Activated CD8-positive, alpha-beta memory T cell treated with anti-CD3 and anti-CD28 coated beads, Interleukin-2, amount 50 U/mL, for 48 hours (primary cell): ENCODE data around the gene MXD4.

Source experiments
- DNase-seq: peaks from one replicate; pipeline ENCODE4 v3.0.0-alpha.2; 2020

MXD4 gene, protein sequence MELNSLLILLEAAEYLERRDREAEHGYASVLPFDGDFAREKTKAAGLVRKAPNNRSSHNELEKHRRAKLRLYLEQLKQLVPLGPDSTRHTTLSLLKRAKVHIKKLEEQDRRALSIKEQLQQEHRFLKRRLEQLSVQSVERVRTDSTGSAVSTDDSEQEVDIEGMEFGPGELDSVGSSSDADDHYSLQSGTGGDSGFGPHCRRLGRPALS

DNA sequence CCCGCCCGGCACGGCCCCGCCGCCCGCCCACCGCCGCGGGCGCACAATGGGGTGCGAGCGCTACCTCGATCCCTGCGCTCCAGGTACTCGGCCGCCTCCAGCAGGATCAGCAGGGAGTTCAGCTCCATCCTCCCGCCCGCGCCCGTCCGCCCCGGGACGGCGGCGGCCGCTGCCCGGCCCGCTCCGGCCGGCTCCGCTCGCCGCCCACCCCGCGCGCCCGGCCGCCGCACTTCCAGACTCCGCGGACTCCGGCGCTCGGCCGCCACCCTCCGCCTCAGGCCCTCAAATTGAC is at the start of gene MXD4:
Gene MXD4, minus strand, starts transcription at position 257 of the 292 bp plus-strand sequence. Its CDS starts 129 bp downstream, at position 128.
- no peak for DNase-seq

DNA sequence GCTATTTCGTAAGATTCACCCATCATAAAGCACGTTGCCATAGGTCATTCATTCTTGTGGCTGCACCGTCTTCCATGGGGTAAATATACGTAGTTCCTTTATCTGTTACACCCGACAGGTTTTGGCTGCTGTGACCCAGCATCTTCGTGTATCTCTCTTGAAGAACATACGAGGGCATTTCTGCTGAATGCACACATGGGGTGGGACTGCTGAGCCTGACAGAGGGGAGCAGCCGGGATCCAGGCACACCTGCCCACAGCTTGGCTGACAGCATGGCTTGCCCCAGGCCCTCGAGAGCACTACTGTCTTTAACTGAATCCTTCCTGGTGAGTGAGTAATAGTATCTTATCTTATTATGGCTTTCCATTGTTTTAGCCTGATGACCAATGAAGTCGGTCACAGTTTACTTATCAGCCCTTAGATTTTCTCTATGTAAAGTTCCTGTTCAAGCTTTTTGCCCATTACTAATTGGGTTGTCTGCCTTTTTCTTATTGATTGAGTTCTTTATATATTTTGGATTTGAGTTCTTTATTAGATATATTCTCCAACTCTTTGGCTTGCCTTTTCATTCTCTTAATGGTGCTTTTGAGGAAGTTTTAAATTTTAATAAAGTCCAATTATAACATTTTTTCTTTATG is 45.0 kb upstream of the MXD4 start:
- DNase-seq: no peak

DNA sequence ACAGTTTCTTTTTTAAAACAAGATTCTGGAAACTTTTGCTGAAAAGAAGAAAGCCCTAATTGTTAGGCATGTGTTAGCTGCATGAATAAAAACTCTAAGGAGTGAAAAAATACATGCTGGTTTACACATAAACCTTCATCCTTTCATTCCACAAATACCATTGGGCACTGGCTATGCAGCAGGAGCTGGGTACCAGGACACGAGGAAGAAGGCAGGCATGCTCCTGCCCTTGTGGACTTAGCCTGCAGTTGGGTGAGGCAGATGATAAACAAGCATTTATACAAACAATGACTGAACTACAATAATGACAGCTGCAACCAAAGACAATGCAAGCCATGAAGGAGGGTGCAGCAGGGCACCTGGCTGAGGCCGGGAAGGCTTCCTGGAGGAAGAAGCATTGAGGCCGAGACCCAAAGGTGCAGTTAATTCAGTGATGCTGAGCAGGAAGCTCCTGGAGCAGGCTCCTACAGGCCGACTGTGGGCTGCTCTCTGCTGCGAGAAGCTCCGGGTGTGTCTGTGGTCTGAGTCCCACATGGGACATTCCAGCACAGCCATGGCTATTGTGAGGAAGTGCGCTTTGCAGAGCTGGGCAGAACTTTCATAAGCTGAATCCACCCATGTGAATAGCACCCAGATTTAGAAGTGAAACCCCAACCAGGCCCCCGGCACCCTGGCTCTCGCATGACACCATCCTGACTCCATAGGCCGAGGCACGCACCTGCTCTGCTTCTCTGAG is 44.0 kb upstream of the MXD4 start:
- no peak for DNase-seq

DNA sequence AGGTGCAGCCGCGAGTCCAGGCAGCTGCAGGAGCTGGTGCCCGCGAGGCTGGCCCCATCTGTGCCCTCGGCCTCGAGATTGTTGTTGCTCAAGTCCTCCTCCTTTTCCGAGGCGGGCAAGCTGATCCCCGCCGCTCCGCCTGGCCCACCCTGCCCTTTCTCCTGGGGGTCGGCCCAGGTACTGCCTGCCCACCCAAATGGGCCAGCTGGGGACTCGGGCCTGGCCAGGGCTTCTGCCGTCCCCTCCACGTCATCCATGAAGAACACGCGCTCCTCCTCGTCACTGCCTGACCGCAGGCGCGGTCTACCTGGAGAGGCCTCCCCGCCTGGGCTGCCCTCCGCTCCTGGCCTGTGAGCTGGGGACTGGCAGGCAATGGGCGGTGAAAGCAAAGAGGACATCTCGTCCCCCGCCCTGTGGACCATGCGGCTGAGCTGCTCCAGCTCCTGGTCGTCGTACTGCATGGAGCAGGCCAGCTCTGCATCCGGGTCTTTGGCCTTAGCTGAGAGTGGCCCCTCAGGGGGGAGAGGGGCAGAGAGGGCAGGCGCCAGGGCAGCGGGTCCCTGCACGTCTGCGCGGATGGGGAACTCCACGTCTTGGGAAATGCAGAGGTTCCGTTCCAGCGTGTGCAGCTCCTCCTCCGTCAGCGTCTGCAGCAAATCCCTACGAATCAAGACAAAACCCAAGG is 43.1 kb upstream of the MXD4 start:
- no peak for DNase-seq

DNA sequence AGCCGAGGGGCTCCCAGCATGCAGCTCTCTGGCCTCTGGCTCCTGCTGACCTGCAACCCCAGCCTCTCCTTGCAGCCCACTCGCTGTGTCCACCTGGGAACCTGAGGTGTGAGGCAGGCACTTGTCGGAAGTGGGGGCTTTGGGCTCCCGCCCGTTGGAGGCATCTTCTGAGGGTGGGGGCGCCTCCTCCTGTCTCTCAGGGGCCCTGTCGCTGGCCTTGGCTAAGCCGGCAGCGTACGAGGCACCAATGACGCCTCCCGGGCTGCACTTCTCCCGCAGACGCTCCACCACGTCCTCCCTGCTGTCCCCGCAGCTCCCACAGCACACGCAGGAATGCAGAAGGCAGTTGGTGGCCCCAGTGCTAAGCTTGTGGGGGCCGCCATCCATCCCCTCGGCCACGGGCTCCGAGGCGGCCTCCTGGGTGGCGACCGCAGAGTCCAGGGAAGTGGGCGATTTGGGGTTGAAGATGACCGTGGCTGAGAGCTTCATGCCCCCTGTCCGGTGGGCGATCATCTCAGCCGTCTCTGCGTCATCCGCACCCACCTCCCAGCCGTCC is 42.5 kb upstream of the MXD4 start:
- DNase-seq: no peak

DNA sequence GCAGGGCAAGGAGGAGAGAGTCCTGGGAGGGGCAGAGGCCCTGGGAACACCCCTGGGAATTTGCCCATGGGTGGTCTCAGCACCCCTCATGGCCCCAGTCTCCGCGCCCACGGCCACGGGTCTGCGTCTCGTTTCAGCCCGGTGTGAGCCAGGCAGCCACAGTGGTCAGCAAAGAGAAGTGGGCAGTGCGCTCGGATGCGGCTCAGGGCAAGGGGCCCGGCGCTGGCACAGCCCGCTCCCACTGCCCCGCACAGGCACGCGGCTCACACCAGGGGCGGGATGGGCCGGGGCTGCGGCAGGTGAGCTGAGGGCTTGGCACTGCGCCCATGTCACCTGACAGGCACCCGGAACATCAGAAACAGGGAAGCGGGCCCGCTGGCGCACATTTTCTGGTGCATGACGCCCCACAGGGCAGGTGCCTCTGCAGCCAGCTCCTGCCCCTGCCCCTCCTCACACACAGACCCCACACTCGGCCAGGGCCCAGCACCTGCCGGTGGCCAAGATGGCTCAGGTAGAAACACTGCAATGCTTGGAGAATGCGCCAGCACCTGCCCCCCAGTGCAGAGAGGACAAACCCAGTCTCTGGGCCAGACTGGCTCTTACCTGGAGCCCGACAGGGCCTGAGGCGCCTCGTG is 41.9 kb upstream of the MXD4 start:
- no peak for DNase-seq

DNA sequence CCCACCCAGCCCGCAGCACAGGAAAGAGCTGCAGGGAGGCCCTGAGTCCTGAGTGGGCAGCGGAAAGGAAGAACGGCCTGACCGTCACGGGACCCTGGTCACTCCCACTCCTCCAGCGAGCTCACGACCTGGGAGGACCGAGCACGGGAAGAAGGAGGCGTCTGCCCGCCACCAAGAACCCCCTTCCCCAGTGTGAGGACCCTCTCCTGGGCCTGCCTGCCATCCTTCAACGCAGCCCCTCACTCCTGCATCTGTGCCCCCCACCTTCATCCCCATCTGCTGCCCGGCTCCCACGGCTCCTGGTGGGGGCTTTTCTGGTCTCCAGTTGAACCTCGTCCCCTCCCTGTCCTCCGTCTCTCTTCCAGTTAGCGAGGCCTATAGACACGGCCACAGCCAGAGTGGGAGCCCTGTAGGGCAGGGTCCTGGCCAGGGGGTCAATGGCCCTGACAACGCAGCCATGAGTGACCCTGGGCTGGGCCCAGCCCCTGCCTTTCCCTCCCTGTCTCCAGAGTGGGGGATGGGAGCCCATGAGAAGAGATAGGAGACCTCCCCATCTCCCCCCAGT is 41.3 kb upstream of the MXD4 start:
- DNase-seq: no peak

DNA sequence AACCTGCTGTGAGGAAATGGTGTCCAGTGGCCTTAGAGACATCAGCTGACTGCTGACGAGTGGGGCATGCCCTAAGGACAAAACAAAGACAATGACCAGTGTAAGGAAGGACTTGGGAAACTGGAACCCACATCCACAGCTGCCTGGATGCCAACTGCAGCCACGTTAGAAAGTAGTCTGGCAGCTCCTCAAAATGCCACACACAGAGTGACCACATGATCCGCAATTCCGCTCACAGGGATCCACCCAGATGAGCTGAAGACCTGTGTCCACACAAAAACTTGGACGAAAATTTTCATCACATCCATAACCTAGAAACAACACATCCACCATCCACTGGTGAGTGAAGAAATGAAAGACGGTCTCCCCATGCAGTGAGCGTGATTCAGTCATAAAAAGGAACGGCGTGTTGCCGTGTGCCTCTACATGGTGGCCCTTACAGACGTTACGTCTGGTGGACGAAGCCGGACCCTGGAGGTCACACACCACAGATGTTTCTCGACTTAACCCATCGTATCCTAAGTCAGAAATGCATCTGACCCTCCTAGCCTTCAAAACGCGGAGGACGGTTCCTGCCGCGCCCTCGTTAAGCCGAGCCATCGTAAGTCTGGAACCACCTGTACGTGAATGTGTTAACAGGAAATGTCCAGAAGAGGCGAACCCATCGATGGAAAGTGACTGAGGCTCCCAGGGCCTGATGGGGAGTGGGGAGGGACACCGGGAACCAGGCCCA is 40.6 kb upstream of the MXD4 start:
- no peak for DNase-seq

DNA sequence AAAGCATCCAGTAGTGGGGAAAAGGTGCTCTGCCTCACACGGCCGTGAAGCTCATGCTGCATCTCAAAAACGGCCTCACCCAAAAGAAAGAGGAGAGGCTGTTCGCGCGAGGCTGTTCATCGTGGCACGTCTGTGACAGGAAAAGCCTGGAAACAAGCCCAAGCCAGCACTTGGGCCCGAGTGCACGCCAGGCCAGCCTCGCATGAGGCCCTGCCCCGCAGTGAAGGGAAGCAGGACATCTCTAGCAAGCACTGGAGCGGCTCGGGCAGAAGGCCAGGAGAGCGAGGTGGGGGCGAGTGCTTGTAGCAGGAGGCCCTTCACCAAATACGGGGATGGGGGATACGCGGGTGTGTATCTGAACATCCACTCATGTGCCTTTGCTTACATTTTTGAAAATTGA is 39.9 kb upstream of the MXD4 start:
- DNase-seq: no peak

DNA sequence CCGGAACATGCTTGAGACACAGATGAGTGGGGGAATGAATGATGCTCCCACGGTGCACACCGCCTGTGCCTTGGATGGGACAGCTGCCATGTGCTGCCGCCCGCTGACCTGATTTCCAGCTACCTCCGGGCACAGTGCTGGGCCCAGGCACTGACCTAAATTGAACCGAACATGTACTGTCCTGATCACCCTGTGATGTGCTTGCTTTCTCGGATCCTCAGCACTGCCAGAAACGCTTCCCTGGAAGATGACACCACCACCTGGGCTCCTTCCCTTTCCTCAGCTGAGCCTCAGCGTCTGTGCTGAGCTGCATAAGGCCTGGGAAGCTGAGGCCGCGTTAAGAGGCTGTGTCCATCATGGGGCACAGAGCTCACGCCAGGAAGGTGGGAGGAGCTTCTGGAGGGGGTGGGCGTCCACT is 39.3 kb upstream of the MXD4 start:
- no peak for DNase-seq

DNA sequence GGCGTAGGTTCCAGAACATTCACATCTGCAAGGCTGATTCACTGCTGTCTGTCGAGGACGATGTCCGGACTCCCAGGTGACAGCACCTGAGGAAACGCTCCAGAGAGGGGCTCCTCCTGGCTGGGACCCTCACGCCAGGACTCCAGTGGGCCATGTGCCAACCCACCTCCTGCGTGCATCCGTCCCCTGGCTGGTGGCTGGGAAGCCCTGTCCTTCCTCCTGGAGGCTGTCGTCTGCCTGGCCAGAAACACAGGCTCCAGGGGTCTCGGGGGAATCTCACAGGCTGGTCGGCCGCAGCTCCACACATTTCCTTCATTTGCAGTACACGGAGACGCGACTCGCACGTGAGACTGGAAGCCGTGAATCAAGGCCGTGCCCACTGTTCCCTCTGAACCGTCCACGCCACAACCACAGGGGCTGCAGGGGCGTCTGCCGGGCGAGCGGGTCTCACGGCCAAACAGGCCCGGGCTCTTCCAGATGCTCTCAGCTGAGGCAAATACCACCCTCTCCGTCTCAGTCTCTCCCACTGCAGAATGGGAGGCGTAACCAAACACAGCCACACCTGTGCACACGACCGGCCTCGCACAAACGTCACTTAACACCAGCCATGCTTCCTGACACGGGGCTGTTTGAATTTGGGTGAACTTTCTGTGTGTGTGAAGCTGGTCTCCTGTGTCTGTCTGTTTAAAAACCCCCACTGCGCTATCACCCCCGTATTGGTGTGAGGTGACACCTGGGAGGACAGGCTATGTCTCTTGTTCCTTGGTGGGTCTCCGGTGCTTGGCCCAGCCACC is 38.7 kb upstream of the MXD4 start:
- peak; percentile 34 for DNase-seq

DNA sequence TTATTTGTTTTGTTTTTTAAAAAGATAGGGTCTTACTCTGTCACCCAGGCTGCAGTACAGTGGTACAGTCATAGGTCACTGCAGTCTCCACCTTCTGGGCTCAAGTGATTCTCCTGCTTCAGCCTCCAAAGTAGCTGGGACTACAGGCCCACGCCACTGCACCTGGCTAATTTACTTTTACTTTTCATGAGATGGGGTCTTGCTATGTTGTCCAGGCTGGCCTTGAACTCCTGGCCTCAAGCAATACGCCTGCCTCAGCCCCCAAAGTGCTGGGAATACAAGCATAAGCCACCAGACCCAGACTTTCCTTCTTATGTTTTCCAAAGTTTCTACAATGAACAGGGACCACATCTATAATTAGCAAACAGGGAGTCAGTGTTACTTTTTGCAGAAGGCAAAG is 37.9 kb upstream of the MXD4 start:
- DNase-seq: peak; percentile 23

DNA sequence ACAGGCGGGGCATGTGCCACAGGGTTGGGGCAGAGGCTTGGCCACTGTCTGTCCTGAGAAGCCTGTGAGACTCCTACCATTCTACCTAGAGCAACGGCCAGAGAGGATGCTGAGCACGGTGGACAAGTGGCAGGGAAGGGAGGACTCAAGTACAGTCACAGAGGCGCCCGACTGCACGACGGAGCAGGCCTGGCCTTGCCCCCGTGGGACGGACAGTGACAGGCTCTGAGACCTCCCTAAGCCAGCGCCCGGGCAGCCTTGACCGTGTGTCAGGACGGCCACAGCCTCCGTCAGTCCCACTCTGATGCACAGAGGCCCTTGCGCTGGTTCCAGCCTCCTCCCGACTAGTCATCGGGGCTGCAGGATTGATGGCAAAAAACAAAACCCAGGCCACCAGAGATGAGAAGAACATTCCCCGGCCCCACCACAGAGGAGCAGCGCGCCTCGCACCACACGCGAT is 36.7 kb upstream of the MXD4 start:
- DNase-seq: peak; percentile 45

DNA sequence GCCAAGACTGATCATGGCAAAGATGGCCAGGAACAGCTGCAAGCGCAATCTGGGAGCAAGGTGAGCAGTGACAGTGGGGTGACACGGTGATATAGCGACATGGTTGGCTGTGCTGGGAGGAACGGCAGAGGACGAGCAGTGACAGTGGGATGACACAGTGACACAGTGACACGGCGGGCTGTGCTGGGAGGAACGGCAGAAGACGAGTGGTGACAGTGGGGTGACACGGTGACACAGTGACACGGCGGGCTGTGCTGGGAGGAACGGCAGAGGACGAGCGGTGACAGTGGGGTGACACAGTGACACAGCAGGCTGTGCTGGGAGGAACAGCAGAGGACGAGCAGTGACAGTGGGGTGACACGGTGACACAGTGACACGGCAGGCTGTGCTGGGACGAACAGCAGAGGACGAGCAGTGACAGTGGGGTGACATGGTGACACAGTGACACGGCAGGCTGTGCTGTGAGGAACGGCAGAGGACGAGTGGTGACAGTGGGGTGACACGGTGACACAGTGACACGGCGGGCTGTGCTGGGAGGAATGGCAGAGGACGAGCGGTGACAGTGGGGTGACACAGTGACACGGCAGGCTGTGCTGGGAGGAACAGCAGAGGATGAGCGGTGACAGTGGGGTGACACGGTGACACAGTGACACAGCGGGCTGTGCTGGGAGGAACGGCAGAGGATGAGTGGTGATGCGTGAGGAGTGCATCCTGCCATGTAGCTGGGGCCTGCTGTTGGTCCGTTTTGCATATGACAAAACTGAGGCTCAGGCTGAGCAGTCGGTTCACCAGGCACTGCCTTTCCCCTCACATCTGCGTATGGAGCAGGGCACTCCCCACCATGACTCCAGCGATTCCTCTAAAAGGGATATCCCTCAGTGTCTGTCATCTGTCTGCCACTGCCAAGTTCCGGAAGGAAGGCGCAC is 36.0 kb upstream of the MXD4 start:
- DNase-seq: peak; percentile 53

DNA sequence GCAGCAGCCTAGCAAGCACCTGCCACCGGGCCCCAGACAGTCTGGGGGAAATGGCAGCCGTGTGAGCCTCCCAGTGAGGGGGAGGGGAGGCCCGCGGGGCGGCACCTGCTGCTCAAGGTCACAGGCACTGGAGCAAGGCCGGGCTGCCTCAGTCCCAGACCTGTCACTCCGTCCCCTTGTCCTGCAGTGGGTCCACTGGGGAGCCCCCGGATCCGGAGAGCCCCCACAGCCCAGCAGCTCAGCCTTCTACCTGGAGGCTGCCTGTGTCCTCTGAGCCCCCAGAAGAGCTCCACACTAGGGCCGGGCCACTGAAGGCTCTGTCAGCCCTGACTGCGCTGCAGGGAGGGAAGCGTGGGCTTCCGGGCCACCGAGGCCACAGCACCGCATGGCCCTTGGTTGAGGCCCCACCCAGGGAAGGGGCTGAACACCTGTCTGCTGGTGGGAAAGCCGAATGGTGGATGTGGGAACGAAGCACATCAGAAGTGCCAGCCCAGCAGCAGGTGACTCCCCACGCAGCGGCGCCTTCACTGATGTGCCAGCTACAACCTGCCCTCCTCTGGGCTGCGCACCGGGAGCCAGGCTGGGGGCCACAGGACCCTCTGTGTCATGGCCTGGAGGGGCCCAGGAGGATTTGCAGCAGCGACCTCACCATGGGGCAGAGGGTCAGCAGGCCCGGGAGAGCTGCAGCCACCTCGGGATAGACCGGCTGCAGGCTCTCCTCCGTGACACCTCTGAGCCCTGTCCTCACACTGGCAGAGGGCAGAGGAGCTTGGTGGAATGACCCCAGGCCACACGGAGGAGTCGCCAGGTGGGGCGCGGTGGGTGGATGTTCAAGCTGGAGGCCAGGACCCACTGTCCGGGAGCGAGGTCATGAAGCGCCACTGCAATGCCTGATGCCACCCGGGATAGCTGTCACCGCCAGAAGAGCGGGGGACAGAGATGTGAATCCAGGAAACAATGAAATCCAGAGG is 35.0 kb upstream of the MXD4 start:
- peak; percentile 58 for DNase-seq

DNA sequence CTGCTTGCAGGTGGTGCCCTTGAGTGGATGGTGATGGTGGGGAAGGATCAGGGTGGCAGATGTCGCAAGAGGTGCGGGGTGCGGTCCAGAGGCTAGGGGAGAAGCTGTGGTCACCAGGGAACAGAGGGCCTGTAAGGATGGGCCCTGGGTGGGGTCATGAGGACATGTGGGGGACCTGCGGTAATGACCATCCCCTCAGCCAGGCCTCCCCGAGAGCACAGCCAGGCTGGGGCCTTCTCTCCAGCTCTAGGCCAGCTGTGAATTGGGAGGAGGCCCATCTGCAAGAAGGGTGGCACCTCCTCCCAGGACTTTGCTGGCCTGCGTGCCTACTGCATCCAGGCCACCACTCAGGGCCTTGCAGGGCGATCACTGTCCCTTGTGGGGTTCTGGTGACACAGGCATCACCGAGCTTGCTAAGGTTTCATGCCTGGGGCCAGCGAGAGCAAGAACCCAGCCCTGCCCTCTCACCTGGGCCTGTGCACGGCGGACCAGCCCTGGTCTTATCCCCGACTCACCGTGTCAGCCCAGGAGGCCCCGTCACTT is 34.1 kb upstream of the MXD4 start:
- peak; percentile 54 for DNase-seq

DNA sequence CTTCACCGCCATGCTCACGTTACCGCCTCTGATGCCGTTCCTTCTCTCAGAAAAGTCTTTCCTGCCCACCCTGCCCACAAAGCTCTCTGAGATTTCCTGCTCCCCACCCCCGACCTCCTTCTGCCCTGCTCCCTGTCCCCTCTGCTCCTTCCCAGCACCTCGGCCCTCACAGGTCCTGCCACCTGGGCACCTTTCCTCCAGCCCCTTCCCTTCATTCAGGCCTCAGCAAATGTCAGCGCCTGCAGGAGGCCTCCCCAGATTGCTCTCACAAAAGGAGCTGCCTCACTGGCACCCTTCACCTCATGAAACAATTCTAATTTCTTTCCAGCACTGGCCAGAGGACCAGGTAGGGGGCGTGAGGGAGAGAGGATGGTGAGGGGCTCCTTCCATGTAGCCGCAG is 33.6 kb upstream of the MXD4 start:
- peak; percentile 54 for DNase-seq

DNA sequence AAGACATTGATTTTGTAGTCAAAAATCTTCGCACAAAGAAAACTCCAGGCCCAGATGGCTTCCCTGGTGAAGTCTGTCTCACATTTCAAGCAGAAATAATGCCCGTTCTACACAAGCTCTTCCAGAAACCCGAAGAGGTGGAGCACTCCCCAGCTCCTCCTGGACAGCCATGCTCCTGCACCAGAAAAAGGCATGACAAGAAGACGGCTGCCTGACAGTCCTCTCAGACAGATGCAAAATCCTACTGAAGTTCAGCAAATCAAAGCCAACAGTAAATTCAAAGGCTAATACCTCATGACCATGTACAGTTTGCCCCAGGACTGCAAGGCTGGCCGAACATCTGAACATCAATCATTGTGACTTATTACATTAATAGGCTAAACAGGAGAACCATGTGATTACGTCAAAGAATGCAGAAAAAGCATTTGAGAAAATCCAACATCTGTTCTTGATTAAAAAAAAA is 30.8 kb upstream of the MXD4 start:
- DNase-seq: peak; percentile 32
